Retinal pigment epithelial cell (primary cell): Measurements from ENCODE around the gene TCERG1L.

ENCODE experiments used
- DNase-seq: peaks from one replicate; pipeline ENCODE4 v3.0.0-alpha.2; 2010; ENCODE audit warnings: low read depth
- H3K4me3 ChIP-seq: 2 replicates; pipeline ENCODE4 v1.5.1; 2011; ENCODE audit warnings: mild to moderate bottlenecking, low read length, control low read depth, moderate library complexity
- TF ChIP-seq, protein P1 (sequence below): conservative IDR thresholded peaks from 2 replicates; pipeline ENCODE4 v1.5.1; 2011; ENCODE audit warnings: low read depth, low read length, control low read depth, inconsistent platforms

Gene TCERG1L

GRCh38 chr10:131087464-131088215, 223.9 kb downstream of the TCERG1L start:
- no peak for DNase-seq
- H3K4me3 ChIP-seq: no peak overlapping the region
- TF ChIP-seq, protein P1, sequence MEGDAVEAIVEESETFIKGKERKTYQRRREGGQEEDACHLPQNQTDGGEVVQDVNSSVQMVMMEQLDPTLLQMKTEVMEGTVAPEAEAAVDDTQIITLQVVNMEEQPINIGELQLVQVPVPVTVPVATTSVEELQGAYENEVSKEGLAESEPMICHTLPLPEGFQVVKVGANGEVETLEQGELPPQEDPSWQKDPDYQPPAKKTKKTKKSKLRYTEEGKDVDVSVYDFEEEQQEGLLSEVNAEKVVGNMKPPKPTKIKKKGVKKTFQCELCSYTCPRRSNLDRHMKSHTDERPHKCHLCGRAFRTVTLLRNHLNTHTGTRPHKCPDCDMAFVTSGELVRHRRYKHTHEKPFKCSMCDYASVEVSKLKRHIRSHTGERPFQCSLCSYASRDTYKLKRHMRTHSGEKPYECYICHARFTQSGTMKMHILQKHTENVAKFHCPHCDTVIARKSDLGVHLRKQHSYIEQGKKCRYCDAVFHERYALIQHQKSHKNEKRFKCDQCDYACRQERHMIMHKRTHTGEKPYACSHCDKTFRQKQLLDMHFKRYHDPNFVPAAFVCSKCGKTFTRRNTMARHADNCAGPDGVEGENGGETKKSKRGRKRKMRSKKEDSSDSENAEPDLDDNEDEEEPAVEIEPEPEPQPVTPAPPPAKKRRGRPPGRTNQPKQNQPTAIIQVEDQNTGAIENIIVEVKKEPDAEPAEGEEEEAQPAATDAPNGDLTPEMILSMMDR: no peak

DNA sequence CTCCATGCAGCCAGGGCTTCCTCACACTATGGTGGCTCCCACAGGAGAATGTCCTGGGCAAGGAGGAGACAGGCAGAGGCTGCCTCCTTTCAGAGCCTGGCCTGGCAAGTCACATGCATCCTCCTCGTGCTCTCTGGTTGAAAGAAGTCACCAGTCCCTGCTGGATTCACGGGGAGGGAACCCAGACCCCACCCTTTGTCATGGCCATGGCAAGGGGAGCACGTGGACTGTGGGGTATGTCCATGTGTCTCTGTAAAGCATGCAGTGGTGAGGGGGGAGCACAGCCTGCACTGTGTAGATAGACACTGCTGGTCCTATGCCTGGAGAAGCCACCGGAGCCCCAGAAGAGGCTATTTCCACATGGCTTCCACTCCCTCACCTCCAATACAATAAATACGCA, 225.0 kb downstream of the TCERG1L start:
- DNase-seq: no peak
- TF ChIP-seq, protein P1: no peak
- no peak overlapping the region for H3K4me3 ChIP-seq

GRCh38 chr10:131086094-131086493, 225.4 kb downstream of the TCERG1L start:
- no peak overlapping the region for H3K4me3 ChIP-seq

DNA sequence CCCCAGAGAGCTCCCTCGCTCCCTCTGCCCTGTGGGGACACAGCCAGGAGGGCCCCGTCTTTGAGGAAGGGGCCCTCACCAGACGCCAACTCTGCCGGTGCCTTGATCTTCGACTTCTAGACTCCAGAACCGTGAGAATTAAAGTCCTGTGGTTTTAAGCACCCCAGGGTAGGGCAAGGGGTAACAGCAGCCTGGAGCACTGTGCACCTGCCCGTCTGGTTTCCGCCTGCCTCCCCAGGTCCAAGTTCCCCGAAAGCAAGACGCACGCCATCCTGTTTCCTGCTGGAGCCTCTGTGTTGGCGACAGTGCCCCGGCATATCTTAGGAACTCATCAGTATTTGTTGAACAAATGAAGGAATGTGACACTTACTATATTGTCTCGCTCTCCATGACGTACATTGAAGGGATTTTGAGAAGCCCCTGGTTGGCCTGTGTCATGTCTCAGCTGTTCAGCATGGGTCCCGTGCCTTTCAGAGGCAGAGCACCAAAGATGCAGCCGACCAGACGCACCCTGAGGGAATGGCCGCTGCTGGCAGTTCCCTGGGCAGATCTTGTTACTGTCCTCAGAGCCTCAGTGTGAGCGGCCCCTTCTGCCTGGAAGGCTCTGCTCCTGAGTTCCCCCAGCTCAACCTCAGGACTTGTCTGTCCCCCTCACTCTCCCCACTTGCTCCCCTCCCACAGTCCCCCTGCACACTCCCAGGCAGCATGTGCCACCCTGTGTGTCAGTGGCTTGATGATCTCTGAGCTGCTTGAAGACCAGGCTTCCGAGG, 226.2 kb downstream of the TCERG1L start:
- H3K4me3 ChIP-seq: no peak overlapping the region
- no peak for DNase-seq
- TF ChIP-seq, protein P1: no peak

More at GRCh38 chr10:131086094-131086493, 225.4 kb downstream of the TCERG1L start:
- TF ChIP-seq, protein P1: no peak
- no peak for DNase-seq

DNA sequence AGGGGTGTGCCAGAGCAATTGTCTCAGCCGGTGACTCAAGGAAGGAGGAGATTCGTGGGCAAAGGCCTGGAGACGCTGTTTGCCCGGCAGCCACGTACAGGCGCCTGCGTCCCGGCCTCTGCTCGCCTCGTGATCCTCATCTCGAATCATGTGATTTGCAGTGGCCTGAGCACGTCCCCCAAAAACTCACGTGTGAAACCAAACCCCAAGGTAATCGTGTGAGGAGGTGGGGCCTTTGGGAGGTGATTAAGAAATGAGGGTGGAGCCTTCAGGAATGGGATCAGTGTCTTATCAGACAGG, 226.8 kb downstream of the TCERG1L start:
- TF ChIP-seq, protein P1: no peak
- no peak overlapping the region for H3K4me3 ChIP-seq
- no peak for DNase-seq

DNA sequence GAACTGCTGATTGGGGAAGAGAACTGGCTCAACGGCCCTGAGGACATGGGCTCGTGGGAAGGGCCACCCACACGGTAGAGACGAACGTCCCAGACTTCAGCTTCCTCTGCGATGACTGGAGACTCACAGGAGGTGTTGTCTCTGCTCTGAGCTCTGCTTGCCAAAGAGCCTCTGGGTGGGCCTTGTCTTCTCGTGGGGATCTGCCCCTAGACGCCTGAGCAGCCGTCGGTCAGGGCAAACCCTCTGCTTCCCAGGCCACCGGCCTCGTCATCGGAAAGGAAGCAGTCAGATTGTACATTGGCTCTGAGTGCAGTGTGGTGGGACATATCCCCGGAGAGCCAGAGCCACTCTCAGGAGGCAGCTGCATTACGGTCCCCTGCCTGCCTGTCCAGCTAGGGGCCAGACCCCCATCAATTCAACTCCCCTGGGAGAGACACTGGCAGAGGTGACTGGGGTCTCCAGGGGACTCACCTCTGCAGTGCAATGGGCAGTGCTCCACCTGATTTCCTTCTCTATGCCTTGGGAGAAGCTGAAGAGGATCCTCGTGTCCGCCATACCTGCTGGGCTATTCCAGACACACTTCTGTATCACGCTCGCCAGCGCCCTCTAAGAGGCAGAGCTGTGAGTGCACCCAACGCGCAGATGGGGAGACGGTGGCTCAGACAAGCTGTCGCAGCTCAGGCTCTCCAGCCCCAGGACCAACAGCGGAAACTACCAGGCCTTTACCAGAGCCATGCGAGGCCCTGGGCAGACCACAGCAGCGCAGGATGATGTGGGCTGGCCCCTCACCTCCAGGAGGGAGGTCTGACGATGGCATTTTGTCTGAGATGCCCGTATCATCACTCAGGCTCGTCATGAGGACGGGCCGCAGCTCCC, 227.4 kb downstream of the TCERG1L start:
- TF ChIP-seq, protein P1: no peak
- no peak overlapping the region for H3K4me3 ChIP-seq
- no peak for DNase-seq
